Stimulated activated CD4-positive, alpha-beta T cell treated with anti-CD3 and anti-CD28 coated beads, Interleukin-2, amount 100 ng/mL, for 48 hours (primary cell): ENCODE results near the gene UQCRHL.

Experiments used
- DNase-seq, 2 donors: peaks; one replicate each; pipeline ENCODE4 v3.0.0-alpha.2; 2020

The UQCRHL gene

GRCh38 chr1:15796086-15796462 is 11.4 kb downstream of the UQCRHL start:
- DNase-seq = no peak

GRCh38 chr1:15788624-15789301 is 18.7 kb downstream of the UQCRHL start:
- DNase-seq = no peak

GRCh38 chr1:15786581-15786980 is 20.9 kb downstream of the UQCRHL start:
- DNase-seq = no peak

- no peak for DNase-seq
These were observed 21.8 kb downstream of the UQCRHL start for GRCh38 chr1:15785683-15786082.

- DNase-seq = no peak
These were observed 29.3 kb downstream of the UQCRHL start for GRCh38 chr1:15777909-15778707.

GRCh38 chr1:15775706-15776105 is 31.7 kb downstream of the UQCRHL start:
- DNase-seq = no peak

- DNase-seq = no peak
These were observed 35.5 kb downstream of the UQCRHL start for GRCh38 chr1:15771836-15772515.

- DNase-seq = no peak
These were observed 37.0 kb downstream of the UQCRHL start for GRCh38 chr1:15770313-15770962.

- no peak for DNase-seq
These were observed 39.1 kb downstream of the UQCRHL start for GRCh38 chr1:15768388-15768787.

- no peak for DNase-seq
These were observed 39.5 kb downstream of the UQCRHL start for GRCh38 chr1:15767941-15768340.

GRCh38 chr1:15765495-15766194 is 41.8 kb downstream of the UQCRHL start:
- DNase-seq = no peak

GRCh38 chr1:15764890-15765289 is 42.6 kb downstream of the UQCRHL start:
- no peak for DNase-seq

- DNase-seq = no peak
These were observed 43.1 kb downstream of the UQCRHL start for GRCh38 chr1:15764269-15764764.

- no peak for DNase-seq
These were observed 44.9 kb downstream of the UQCRHL start for GRCh38 chr1:15762546-15762945.

GRCh38 chr1:15761366-15762128 is 45.9 kb downstream of the UQCRHL start:
- no peak for DNase-seq

GRCh38 chr1:15760520-15761211 is 46.8 kb downstream of the UQCRHL start:
- DNase-seq = no peak

- no peak for DNase-seq
These were observed 48.3 kb downstream of the UQCRHL start for GRCh38 chr1:15758953-15759661.

- no peak for DNase-seq
These were observed 49.0 kb downstream of the UQCRHL start, which contains the start of gene FBLIM1 for GRCh38 chr1:15758343-15758931. FBLIM1 (plus strand) TSS chr1:15758795; CDS start chr1:15764984, 6,189 bp downstream.

GRCh38 chr1:15757575-15758342 is 49.7 kb downstream of the UQCRHL start:
- DNase-seq = no peak
